ENCODE data around the gene PIK3IP1.

- TF ChIP-seq POU6F1 (CRISPR knock-in tag; IDR thresholded peaks at IDR 0.05; ENCODE audit: borderline replicate concordance, low read depth) (no peak), PATZ1 (CRISPR knock-in tag; IDR thresholded peaks at IDR 0.05; ENCODE audit: borderline replicate concordance) (no peak), TCF4 (CRISPR knock-in tag; IDR thresholded peaks at IDR 0.05; ENCODE audit: borderline replicate concordance) (no peak), RARB (CRISPR knock-in tag; IDR thresholded peaks at IDR 0.05) (no peak), PPARA (CRISPR knock-in tag; IDR thresholded peaks at IDR 0.05; ENCODE audit: borderline replicate concordance) (no peak), ARNTL (CRISPR knock-in tag; IDR thresholded peaks at IDR 0.05; ENCODE audit: borderline replicate concordance, low read depth) (no peak), CSDC2 (CRISPR knock-in tag; IDR thresholded peaks at IDR 0.05) (no peak), CREB5 (CRISPR knock-in tag; IDR thresholded peaks at IDR 0.05; ENCODE audit: low read depth) (no peak)
These were observed 5.7 kb downstream of the PIK3IP1 start for GRCh38 chr22:31286360-31287255.

Data from SK-N-SH treated with all-trans-retinoic acid at 6 μM for 48 hours (cell line).